ENCODE data around the gene IL3.

DNA sequence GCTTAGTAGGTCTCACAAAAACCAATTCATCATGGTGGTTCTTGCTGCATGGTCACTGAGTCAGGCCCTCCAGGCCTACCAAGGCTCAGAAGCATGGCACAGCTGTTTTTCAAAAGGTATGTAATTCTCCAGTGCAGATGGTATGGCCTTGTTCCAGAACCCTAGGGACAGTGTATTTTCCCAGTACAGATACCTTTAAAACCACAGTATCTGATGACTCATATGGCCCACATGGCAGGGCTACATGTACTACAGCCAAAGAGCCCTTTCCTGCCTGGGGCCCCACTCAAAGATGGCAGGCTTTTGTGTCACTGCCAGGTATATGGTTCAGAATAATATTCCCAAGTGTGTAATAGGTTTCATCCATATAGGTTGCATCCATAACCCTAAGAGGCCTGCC is 29.7 kb downstream of the IL3 start:
- TF ChIP-seq, protein P1, sequence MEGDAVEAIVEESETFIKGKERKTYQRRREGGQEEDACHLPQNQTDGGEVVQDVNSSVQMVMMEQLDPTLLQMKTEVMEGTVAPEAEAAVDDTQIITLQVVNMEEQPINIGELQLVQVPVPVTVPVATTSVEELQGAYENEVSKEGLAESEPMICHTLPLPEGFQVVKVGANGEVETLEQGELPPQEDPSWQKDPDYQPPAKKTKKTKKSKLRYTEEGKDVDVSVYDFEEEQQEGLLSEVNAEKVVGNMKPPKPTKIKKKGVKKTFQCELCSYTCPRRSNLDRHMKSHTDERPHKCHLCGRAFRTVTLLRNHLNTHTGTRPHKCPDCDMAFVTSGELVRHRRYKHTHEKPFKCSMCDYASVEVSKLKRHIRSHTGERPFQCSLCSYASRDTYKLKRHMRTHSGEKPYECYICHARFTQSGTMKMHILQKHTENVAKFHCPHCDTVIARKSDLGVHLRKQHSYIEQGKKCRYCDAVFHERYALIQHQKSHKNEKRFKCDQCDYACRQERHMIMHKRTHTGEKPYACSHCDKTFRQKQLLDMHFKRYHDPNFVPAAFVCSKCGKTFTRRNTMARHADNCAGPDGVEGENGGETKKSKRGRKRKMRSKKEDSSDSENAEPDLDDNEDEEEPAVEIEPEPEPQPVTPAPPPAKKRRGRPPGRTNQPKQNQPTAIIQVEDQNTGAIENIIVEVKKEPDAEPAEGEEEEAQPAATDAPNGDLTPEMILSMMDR (IDR thresholded peaks at IDR 0.05; ENCODE audit: low read depth, low read length, poor library complexity, severe bottlenecking) = no peak
- TF ChIP-seq EZH2phosphoT487 (IDR thresholded peaks at IDR 0.05; ENCODE audit: borderline replicate concordance, low read length) = no peak
